ENCODE measurements around the gene IVD.

The IVD gene

DNA sequence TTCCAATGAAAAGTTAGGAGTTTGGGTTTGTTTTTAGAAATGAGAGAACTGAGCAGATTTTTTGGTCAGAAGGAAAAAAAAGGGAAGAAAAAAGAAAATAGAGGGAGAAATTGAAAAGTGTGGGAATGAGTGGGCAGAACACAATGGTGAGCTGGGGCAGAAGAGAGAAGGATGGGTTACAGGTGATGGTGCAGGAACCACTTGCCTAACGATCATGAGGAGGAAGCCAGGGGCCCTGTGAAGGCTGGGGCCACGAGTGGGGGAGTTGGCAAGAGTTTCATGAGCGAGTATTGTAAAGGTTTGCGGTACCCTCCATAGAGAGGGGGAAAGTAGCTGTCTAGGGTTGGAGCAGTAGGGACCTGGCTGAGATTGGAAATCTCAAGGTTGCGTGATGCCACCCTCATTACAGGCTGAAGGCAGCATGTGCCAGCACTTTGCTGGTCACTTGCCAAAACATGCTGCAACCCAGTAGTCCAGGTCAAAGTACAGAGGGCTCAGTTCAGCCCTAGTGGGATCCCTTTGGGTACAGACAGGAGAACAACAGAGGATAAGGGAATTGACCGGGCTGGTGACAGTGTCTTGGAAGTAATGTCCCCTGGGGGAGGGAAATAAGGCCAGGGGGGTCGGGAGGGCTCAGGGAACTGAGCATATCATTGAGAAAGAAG lies 6.6 kb downstream of the IVD start:
- H3K9me3 ChIP-seq (ENCODE audit: control insufficient read depth, insufficient read depth, low read length) = no peaks in the 10 kb centered on the region

DNA sequence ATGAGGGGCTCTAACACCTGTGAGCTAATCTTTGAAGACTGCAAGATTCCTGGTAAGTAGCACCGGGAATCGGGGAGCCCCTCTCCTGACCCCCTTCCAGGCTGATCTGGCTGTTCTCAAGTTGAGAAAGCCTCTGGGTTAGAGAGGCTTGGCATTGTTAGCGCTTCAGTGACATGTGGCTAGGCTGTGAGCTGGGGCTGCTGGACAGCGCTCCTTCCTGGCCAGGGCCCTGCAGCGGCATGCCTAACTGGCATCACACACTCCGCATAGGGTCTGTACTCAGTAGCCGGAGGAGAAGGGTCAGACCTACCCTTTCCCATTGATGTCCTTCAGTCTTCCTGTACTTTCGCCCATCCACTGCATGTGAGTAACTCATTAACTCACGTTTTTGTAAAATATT lies 7.4 kb downstream of the IVD start:
- Histone ChIP-seq H3K9me2 (replicated peaks; ENCODE audit: control insufficient read depth, low read length) (no peaks in the 10 kb centered on the region), H3K79me2 (ENCODE audit: control insufficient read depth, low read length) (no peaks in the 10 kb centered on the region), H3K36me3 (ENCODE audit: control insufficient read depth, low read length) (peaks cover 24% of the 10 kb centered on the region), H3K4me2 (ENCODE audit: low read length) (no peak overlapping the region), H3F3A (ENCODE audit: control insufficient read depth, insufficient read depth) (no peaks in the 10 kb centered on the region), H3K27me3 (ENCODE audit: control insufficient read depth, low read length) (no peaks in the 10 kb centered on the region), H3K4me1 (ENCODE audit: control insufficient read depth, low read length) (no peaks in the 10 kb centered on the region), H4K20me1 (ENCODE audit: control insufficient read depth, insufficient read depth, low read depth, low read length) (no peaks in the 10 kb centered on the region), H3K4me3 (ENCODE audit: low read length) (no peak overlapping the region), H3K27ac (ENCODE audit: low read depth, low read length) (no peak overlapping the region), H3K9me3 (ENCODE audit: control insufficient read depth, insufficient read depth, low read length) (no peaks in the 10 kb centered on the region)
- TF ChIP-seq, protein P1, sequence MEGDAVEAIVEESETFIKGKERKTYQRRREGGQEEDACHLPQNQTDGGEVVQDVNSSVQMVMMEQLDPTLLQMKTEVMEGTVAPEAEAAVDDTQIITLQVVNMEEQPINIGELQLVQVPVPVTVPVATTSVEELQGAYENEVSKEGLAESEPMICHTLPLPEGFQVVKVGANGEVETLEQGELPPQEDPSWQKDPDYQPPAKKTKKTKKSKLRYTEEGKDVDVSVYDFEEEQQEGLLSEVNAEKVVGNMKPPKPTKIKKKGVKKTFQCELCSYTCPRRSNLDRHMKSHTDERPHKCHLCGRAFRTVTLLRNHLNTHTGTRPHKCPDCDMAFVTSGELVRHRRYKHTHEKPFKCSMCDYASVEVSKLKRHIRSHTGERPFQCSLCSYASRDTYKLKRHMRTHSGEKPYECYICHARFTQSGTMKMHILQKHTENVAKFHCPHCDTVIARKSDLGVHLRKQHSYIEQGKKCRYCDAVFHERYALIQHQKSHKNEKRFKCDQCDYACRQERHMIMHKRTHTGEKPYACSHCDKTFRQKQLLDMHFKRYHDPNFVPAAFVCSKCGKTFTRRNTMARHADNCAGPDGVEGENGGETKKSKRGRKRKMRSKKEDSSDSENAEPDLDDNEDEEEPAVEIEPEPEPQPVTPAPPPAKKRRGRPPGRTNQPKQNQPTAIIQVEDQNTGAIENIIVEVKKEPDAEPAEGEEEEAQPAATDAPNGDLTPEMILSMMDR (IDR thresholded peaks at IDR 0.05; ENCODE audit: low read depth, low read length, poor library complexity, severe bottlenecking) = no peak
- no peak for TF ChIP-seq EZH2phosphoT487 (IDR thresholded peaks at IDR 0.05; ENCODE audit: borderline replicate concordance, low read length)

More for the DNA sequence above, 6.6 kb downstream of the IVD start:
- Histone ChIP-seq H3K4me2 (ENCODE audit: low read length) (no peak overlapping the region), H3K4me1 (ENCODE audit: control insufficient read depth, low read length) (peaks cover 5% of the 10 kb centered on the region), H3F3A (ENCODE audit: control insufficient read depth, insufficient read depth) (no peaks in the 10 kb centered on the region), H3K79me2 (ENCODE audit: control insufficient read depth, low read length) (no peaks in the 10 kb centered on the region), H3K36me3 (ENCODE audit: control insufficient read depth, low read length) (peaks cover 32% of the 10 kb centered on the region), H3K27me3 (ENCODE audit: control insufficient read depth, low read length) (no peaks in the 10 kb centered on the region), H3K4me3 (ENCODE audit: low read length) (no peak overlapping the region), H3K27ac (ENCODE audit: low read depth, low read length) (no peak overlapping the region), H3K9me2 (replicated peaks; ENCODE audit: control insufficient read depth, low read length) (no peaks in the 10 kb centered on the region), H4K20me1 (ENCODE audit: control insufficient read depth, insufficient read depth, low read depth, low read length) (no peaks in the 10 kb centered on the region)
- TF ChIP-seq, protein P1 (IDR thresholded peaks at IDR 0.05; ENCODE audit: low read depth, low read length, poor library complexity, severe bottlenecking) = no peak
- no peak for TF ChIP-seq EZH2phosphoT487 (IDR thresholded peaks at IDR 0.05; ENCODE audit: borderline replicate concordance, low read length)

DNA sequence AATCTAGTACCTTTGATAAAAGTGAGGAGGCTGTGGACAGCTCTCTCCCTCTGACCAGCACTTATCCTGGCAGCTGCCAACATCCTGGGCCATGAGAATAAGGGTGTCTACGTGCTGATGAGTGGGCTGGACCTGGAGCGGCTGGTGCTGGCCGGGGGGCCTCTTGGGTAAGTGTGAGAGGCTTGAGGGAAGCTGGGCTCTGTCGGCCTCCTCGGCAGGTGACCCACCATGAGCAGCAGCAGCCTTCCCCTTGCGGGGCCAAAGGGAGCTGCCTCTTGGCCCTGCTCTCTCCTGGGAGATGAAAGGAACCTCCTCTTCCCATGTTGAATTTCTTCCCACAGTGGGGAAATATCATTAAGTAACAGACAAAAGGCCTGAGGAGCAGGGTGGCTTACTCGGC lies 9.2 kb downstream of the IVD start:
- Histone ChIP-seq H3K9me3 (ENCODE audit: control insufficient read depth, insufficient read depth, low read length) (no peaks in the 10 kb centered on the region), H3K4me2 (ENCODE audit: low read length) (no peak overlapping the region)

More for the DNA sequence above, 9.2 kb downstream of the IVD start:
- H4K20me1 ChIP-seq (ENCODE audit: control insufficient read depth, insufficient read depth, low read depth, low read length) = no peaks in the 10 kb centered on the region
- H3K36me3 ChIP-seq (ENCODE audit: control insufficient read depth, low read length) = peaks cover 26% of the 10 kb centered on the region; the same call in 1 of the 2 replicates
- TF ChIP-seq, protein P1 (IDR thresholded peaks at IDR 0.05; ENCODE audit: low read depth, low read length, poor library complexity, severe bottlenecking) = no peak
- no peak for TF ChIP-seq EZH2phosphoT487 (IDR thresholded peaks at IDR 0.05; ENCODE audit: borderline replicate concordance, low read length)
- no peaks in the 10 kb centered on the region for H3K4me1 ChIP-seq (ENCODE audit: control insufficient read depth, low read length)
- no peak overlapping the region for H3K27ac ChIP-seq (ENCODE audit: low read depth, low read length)
- no peaks in the 10 kb centered on the region for H3K9me2 ChIP-seq (replicated peaks; ENCODE audit: control insufficient read depth, low read length)
- no peak overlapping the region for H3K4me3 ChIP-seq (ENCODE audit: low read length)
- H3F3A ChIP-seq (ENCODE audit: control insufficient read depth, insufficient read depth) = no peaks in the 10 kb centered on the region
- no peaks in the 10 kb centered on the region for H3K79me2 ChIP-seq (ENCODE audit: control insufficient read depth, low read length)
- no peaks in the 10 kb centered on the region for H3K27me3 ChIP-seq (ENCODE audit: control insufficient read depth, low read length)

All from DOHH2 (cell line).